22Rv1 (cell line): ENCODE data around the gene TP53INP2.

Experiments used
- H3K27ac ChIP-seq: fragments of 450-650 bp; 2 replicates; pipeline ENCODE4 v1.5.1; 2017
- ZFX ChIP-seq: fragments of 450-650 bp; IDR thresholded peaks from 2 replicates; pipeline ENCODE4 v1.6.1; 2017; ENCODE audit warnings: antibody characterized with exemption, borderline replicate concordance
- TF ChIP-seq, protein P1 (sequence below): fragments of 450-650 bp; IDR thresholded peaks from 2 replicates; pipeline ENCODE4 v1.5.1; 2017; ENCODE audit warnings: mild to moderate bottlenecking

The TP53INP2 gene

GRCh38 chr20:34701405-34702085 lies 2.6 kb upstream of the TP53INP2 start:
- no peak for TF ChIP-seq ZFX
- TF ChIP-seq, protein P1, sequence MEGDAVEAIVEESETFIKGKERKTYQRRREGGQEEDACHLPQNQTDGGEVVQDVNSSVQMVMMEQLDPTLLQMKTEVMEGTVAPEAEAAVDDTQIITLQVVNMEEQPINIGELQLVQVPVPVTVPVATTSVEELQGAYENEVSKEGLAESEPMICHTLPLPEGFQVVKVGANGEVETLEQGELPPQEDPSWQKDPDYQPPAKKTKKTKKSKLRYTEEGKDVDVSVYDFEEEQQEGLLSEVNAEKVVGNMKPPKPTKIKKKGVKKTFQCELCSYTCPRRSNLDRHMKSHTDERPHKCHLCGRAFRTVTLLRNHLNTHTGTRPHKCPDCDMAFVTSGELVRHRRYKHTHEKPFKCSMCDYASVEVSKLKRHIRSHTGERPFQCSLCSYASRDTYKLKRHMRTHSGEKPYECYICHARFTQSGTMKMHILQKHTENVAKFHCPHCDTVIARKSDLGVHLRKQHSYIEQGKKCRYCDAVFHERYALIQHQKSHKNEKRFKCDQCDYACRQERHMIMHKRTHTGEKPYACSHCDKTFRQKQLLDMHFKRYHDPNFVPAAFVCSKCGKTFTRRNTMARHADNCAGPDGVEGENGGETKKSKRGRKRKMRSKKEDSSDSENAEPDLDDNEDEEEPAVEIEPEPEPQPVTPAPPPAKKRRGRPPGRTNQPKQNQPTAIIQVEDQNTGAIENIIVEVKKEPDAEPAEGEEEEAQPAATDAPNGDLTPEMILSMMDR: no peak
- no peak overlapping the region for H3K27ac ChIP-seq

DNA sequence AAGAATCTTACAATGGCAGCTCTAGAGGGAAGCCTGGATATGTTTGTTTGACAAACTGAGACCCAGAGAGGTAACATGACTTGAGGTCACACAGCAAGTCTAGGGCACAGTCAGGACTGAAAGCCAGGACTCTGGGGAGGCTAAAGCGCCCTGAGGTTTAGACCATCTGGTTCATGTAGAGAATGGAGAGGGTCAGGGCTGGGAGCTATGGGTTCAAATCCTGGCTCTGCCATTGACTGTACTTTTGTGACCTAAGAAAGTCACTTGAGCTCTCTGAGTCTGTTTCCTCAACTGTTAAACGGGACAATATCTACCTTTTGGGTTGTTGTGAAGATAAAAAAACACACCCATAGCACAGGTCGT lies 1.1 kb upstream of the TP53INP2 start:
- peak overlapping the region; percentile 87 for H3K27ac ChIP-seq
- TF ChIP-seq, protein P1: no peak
- TF ChIP-seq ZFX: no peak

- peak overlapping the region; percentile 87 for H3K27ac ChIP-seq
- TF ChIP-seq, protein P1: no peak
- no peak for TF ChIP-seq ZFX
These were observed 544 bp upstream of the TP53INP2 start for GRCh38 chr20:34703424-34704176.

DNA sequence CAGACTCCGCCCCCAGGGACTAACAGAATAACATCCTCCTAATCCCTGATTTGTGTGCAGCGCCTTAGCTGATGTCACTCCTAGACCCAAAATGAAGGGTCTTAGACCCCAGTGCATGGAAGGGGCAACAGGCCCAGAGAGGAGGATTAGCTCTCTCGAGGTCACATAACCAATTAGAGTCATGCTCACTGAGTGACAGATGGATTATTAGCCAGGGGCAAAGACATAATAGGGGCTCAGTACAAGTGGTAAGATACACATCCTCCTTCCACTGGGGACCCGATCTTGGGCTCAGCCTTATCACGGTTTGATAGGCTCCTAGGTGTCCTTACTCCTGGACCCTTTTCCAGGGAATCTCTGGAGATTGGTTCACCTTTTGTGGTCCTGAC lies 858 bp downstream of the TP53INP2 start:
- TF ChIP-seq ZFX: no peak
- TF ChIP-seq, protein P1: no peak
- peak overlapping the region; percentile 87 for H3K27ac ChIP-seq

GRCh38 chr20:34705397-34706301 lies 1.5 kb downstream of the TP53INP2 start:
- TF ChIP-seq, protein P1: 0 out of 2 replicates have a peak, but pooled peaks have one; percentile 5
- TF ChIP-seq ZFX: no peak
- H3K27ac ChIP-seq: peak overlapping the region; percentile 87

DNA sequence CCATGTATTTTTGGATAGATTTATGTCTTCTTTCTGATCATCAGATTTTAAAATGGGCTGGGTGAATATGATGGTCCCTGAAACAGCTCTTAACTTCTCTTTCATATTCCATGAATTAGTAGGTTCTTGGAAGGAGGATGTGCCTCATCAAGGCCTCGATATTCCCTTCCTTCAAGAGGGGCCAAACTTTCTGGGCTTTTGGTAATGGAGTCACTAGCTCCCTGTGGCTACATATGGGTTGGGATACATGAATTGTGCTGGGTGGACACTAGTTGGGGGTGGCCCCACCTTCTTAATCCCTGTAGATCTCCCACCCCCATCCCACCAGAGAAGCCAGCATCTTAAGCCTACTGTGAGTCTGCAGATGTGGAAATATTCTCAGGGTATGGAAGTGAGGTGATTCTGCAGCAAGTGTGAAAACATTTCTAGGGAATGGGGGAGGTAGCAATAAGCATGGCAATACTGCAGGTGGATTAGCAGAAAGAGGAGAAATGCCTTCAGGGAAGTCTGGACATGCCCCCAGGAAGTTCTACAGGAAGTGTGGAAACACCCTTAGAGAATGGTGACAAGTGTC lies 2.2 kb downstream of the TP53INP2 start:
- 0 out of 2 replicates have a peak overlapping the region, but pooled peaks have one; percentile 87 for H3K27ac ChIP-seq
- TF ChIP-seq ZFX: no peak
- TF ChIP-seq, protein P1: no peak
